HFF-Myc (cell line): ENCODE data around the gene ZNF177.
A peak's percentile ranks its signal among the peaks of the same experiment; 100 is the strongest.

Experiments
- DNase-seq: peaks from one replicate; pipeline ENCODE4 v3.0.0-alpha.2; 2011; ENCODE audit warnings: low read depth; ENCODE audit errors: extremely low read depth
- H3K4me3 ChIP-seq: replicated peaks from 2 replicates; pipeline ENCODE4 v1.5.1; 2011; ENCODE audit warnings: low read depth, mild to moderate bottlenecking, control low read depth, low read length
- CTCF ChIP-seq: IDR thresholded peaks from 2 replicates; pipeline ENCODE4 v1.5.1; 2012; ENCODE audit warnings: mild to moderate bottlenecking, low read depth, low read length, control low read depth; ENCODE audit errors: missing control alignments

ZNF177 gene

GRCh38 chr19:9427941-9428340 is 65.1 kb downstream of the ZNF177 start:
- H3K4me3 ChIP-seq = no peak overlapping the region
- no peak for DNase-seq
- no peak for TF ChIP-seq CTCF

- H3K4me3 ChIP-seq = no peak overlapping the region
- no peak for DNase-seq
Observed at GRCh38 chr19:9430444-9430843, 67.6 kb downstream of the ZNF177 start.

GRCh38 chr19:9431475-9431874 is 68.7 kb downstream of the ZNF177 start:
- TF ChIP-seq CTCF = peak; percentile 30
- DNase-seq = no peak
- no peak overlapping the region for H3K4me3 ChIP-seq

More at GRCh38 chr19:9430444-9430843, 67.6 kb downstream of the ZNF177 start:
- no peak for TF ChIP-seq CTCF
